ENCODE results near the gene TFCP2L1. TPM values are rescaled to one million over a fixed set of nuclear protein-coding genes. Genes with fewer than 3 reads are reported as not detected.

The TFCP2L1 gene
- total RNA-seq, 2 experiments from 2014 or later, result 0.06 to 0.14 TPM

DNA sequence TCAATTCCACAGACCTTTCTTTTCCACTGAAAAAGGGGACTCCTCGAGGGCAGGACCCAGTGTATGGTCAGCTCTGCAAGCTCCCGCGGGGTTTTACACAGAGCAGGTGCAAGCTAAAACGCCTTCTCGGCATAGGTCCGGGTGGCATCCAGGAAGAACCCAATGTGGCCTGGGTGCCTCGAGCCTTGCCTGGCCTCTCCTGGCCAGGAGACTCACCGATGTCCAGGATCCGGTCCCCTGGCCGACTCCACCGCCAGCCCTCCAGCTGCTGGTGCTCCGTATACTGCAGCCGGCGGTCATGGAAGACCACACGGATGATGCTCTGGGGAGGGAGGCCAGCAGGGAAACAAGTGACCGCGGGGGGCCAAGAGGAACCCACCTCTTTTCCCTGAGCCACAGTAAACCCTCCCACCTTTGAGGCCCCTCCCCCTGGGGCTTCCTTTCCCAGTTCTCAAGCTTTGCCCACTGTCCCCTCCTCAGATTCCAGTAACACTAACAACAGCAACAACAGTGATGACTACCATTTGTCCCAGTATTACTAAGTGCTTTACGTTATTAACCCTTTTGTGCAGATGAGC lies 36.1 kb downstream of the TFCP2L1 start:
- Mint-ChIP-seq H3K9me3 (ENCODE audit: low read depth) (no peaks in the 10 kb centered on the region), H3K27ac (no peak overlapping the region), H3K36me3 (no peaks in the 10 kb centered on the region), H3K4me3 (no peak overlapping the region), H3K27me3 (no peaks in the 10 kb centered on the region), H3K4me1 (no peaks in the 10 kb centered on the region)
- no peak for ATAC-seq
- no peak for DNase-seq
- CTCF ChIA-PET, result no interaction called here

DNA sequence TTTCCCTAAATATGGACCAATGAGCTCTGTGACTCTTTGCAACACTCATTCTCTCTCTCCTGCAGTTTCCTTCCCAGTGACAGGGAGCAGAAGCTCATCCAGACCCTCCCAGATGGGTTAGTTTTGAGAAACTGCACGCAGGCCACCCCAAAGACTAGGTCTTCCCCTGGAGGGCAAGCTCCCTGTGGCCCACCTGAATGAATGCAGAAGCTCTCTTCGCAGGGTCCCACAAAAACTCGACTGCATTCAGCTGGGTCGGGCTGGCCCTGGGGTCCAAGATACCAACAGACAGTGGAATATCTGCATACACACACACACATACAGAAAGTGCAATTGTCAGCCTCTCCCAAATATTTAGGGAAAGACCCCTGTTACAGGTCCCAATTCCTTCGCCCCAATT lies 37.0 kb downstream of the TFCP2L1 start:
- H3K27me3 Mint-ChIP-seq, result no peaks in the 10 kb centered on the region
- CTCF ChIA-PET, result interaction anchor here (1.0 kb wide), 1 partner anchor 163 kb away, joined by 3 read pairs; no protein-coding TSS in a partner anchor
- no peak for DNase-seq
- no peaks in the 10 kb centered on the region for H3K4me1 Mint-ChIP-seq
- no peaks in the 10 kb centered on the region for H3K36me3 Mint-ChIP-seq
- H3K9me3 Mint-ChIP-seq (ENCODE audit: low read depth), result no peaks in the 10 kb centered on the region
- H3K4me3 Mint-ChIP-seq, result no peak overlapping the region
- H3K27ac Mint-ChIP-seq, result no peak overlapping the region
- no peak for ATAC-seq

DNA sequence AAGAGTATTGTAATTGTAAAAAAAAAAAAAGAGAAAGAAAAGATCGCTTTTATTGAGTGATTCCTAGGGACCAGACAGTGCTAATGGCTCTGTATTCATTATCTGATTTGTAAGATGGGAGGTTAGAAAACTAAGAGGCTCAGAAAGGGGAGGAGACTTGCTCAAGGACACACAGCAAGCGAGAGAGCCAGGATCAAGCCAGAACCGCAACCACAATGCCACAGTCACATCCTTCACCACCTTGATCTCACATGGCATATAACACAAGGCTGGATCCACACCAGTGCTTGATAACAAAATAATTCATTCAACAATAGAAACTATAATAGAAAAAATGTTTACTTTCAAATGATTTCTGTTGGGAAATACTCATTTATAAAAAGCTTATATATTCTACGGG lies 37.5 kb downstream of the TFCP2L1 start:
- no peaks in the 10 kb centered on the region for H3K36me3 Mint-ChIP-seq
- no peak overlapping the region for H3K4me3 Mint-ChIP-seq
- H3K27ac Mint-ChIP-seq, result no peak overlapping the region
- H3K27me3 Mint-ChIP-seq, result no peaks in the 10 kb centered on the region
- H3K4me1 Mint-ChIP-seq, result no peaks in the 10 kb centered on the region
- CTCF ChIA-PET, result interaction anchor here (1.0 kb wide), 1 partner anchor 162 kb away, joined by 3 read pairs; no protein-coding TSS in a partner anchor
- H3K9me3 Mint-ChIP-seq (ENCODE audit: low read depth), result no peaks in the 10 kb centered on the region
- ATAC-seq (no peak), DNase-seq (no peak)

DNA sequence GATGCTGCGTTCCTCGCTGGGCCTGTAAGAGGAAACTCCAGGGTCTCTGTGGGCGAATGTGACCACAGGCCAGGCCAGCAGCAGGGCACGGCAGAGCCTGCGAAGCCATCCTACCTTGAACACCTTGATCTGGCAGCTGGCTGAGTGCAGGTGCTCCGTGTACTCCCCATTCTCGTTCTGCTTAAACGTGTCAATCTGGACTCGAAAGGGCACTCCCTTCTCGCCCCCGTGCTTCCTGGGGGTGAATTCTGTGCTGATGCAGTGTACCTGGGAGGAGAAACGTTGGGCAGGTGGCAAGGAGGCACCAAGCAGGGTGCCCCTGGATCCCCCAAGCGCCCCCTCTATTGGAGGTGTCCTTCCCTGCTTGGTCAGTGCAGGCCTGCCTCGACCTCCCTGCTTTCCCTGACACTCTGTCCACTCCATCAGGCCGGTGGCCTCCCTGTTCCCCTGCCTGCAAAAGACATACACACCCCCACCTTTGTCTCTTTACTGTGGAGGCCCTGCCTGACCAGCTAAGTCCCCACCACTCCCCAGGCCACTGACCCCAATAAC lies 38.2 kb downstream of the TFCP2L1 start:
- H3K4me3 Mint-ChIP-seq, result no peak overlapping the region
- no peak for DNase-seq
- H3K27ac Mint-ChIP-seq, result no peak overlapping the region
- no peaks in the 10 kb centered on the region for H3K9me3 Mint-ChIP-seq (ENCODE audit: low read depth)
- no peak for ATAC-seq
- no peaks in the 10 kb centered on the region for H3K27me3 Mint-ChIP-seq
- no peaks in the 10 kb centered on the region for H3K36me3 Mint-ChIP-seq
- no peaks in the 10 kb centered on the region for H3K4me1 Mint-ChIP-seq
- CTCF ChIA-PET, result no interaction called here

DNA sequence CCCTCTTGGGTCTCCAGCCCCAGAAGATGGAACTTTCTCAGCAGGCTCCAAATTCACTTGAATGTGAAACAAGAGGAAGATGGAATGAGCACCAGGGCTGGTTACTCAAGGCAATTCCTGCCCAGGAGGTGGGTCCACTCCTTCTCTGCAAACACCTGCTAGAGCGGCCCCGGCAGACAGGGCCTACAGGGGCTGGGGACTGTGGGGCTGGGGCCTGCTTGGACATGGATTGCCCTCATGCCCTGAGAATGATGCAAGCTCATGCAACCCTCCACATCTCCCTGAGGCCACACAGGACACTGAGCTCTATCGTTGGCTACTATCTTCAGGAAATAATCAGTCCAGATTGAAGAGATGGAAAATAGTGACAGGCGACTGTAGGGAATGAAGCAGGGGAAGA lies 39.1 kb downstream of the TFCP2L1 start:
- ATAC-seq, result no peak
- CTCF ChIA-PET, result no interaction called here
- H3K4me1 Mint-ChIP-seq, result no peaks in the 10 kb centered on the region

DNA sequence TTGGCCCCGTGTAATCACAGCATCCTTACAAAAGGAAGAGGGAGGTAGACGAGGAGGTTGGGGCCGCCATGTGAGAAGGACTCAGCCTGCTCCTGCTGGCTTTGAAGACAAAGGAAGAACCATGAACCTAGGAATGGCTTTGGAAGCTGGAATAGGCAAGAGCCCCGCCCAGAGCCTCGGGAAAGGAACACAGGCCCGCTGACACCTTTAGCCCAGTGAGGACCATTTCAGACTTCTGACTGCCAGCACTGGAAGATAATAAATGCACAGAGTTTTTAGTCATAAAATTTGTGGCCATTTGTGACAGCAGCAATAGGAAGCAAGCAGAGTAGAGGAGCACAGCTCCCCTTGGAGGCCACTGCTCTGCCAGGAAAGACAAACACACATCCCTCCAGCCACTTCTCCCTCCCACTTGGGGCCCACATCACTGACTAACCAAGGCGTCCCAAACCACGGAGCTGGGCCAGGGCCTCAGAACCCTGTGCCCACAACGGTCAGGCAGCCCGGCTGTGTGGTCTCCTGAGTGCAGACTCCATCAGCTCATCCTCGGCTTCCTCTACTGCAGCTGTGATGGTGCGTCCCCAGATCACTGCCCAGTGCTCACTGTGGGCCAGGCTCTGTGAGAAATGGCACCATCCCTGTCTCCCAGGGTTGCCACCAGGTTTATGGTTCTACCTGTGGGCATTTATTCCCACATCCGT lies 39.7 kb downstream of the TFCP2L1 start:
- Mint-ChIP-seq H3K9me3 (ENCODE audit: low read depth) (no peaks in the 10 kb centered on the region), H3K36me3 (no peaks in the 10 kb centered on the region), H3K27me3 (peaks cover 2% of the 10 kb centered on the region), H3K4me1 (no peaks in the 10 kb centered on the region), H3K4me3 (no peak overlapping the region), H3K27ac (no peak overlapping the region)
- no peak for ATAC-seq
- no peak for DNase-seq
- CTCF ChIA-PET, result no interaction called here

More for the DNA sequence above, 39.1 kb downstream of the TFCP2L1 start:
- no peaks in the 10 kb centered on the region for H3K36me3 Mint-ChIP-seq
- H3K27me3 Mint-ChIP-seq, result no peaks in the 10 kb centered on the region
- no peak overlapping the region for H3K4me3 Mint-ChIP-seq
- H3K27ac Mint-ChIP-seq, result no peak overlapping the region
- no peaks in the 10 kb centered on the region for H3K9me3 Mint-ChIP-seq (ENCODE audit: low read depth)
- DNase-seq, result no peak

DNA sequence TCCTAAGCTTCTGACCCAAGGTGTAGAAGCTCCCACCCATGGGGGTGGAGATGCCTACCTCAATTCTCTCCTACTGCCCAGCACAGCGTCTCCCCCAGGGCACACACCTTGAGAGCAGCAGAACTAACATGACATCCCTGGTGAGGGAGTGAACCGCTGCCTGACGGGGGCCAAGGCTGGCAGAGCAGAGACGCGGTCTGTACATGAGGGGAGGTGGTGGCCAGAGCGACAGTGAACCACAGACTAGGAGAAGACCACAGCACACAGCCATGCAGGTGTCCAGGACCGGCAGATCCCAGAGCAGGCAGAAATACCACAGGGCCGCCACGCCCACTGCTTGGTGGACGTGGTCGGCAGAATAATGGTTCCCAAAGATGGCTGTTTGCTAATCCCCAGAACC lies 40.4 kb downstream of the TFCP2L1 start:
- no peaks in the 10 kb centered on the region for H3K36me3 Mint-ChIP-seq
- ATAC-seq, result no peak
- no peak for DNase-seq
- H3K4me1 Mint-ChIP-seq, result no peaks in the 10 kb centered on the region
- H3K9me3 Mint-ChIP-seq (ENCODE audit: low read depth), result no peaks in the 10 kb centered on the region
- no peak overlapping the region for H3K4me3 Mint-ChIP-seq
- no peak overlapping the region for H3K27ac Mint-ChIP-seq
- H3K27me3 Mint-ChIP-seq, result peaks cover 2% of the 10 kb centered on the region
- CTCF ChIA-PET, result no interaction called here

DNA sequence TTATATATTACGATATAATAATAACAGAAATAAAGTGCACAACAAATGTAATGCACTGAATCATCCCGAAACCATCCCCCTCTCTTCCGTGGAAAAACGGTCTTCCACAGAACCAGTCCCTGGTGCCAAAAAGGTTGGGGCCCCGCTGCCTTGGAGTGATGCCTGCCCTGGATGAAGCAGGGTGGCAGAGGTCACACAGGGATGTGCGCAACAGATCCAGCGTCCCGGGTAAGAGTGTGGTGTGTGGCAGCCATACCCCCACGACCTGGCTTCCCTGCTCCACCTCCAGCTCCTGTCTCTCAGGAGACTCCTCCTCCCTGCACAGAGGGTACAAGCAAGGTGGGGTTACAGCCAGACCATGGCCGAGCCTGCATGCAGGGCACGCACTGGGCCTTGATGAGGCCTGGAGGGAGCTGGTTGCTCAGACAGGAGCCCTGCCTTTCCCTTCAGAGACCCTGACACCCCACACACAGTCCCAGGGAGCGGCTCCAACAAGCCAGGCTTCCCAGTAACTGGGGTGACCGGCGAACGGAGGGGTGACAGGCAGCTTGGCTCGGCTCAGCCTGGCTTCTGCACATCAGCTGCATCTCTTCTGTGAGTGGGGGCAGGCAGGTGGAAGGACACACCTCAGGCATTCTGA lies 41.1 kb downstream of the TFCP2L1 start:
- DNase-seq, result no peak
- Mint-ChIP-seq H3K27me3 (peaks cover 2% of the 10 kb centered on the region), H3K9me3 (ENCODE audit: low read depth) (no peaks in the 10 kb centered on the region), H3K27ac (no peak overlapping the region), H3K4me1 (no peaks in the 10 kb centered on the region), H3K36me3 (no peaks in the 10 kb centered on the region), H3K4me3 (no peak overlapping the region)
- no peak for ATAC-seq
- CTCF ChIA-PET, result no interaction called here

DNA sequence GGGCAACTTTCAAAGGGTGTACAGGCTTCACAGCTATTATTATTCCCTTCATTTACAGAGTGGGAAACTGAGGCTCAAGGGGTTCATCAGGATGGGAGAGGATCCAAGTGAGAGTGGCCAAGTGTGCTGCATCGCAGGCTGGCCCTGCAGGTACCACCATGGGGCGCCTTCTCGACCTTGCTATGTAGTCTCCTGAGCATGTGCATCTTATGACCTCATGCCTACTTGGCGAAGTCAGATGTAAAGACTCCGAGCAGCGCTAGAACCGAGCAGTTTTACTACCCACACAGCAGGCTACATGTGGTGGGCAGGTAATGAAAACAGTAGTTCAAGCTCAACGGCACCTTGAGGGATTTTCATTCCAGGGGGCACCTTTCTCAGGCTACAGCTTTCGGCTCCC lies 42.0 kb downstream of the TFCP2L1 start:
- Mint-ChIP-seq H3K27me3 (peaks cover 2% of the 10 kb centered on the region), H3K4me3 (no peak overlapping the region), H3K36me3 (no peaks in the 10 kb centered on the region), H3K27ac (no peak overlapping the region), H3K4me1 (no peaks in the 10 kb centered on the region), H3K9me3 (ENCODE audit: low read depth) (no peaks in the 10 kb centered on the region)
- DNase-seq (no peak), ATAC-seq (no peak)
- CTCF ChIA-PET, result no interaction called here

DNA sequence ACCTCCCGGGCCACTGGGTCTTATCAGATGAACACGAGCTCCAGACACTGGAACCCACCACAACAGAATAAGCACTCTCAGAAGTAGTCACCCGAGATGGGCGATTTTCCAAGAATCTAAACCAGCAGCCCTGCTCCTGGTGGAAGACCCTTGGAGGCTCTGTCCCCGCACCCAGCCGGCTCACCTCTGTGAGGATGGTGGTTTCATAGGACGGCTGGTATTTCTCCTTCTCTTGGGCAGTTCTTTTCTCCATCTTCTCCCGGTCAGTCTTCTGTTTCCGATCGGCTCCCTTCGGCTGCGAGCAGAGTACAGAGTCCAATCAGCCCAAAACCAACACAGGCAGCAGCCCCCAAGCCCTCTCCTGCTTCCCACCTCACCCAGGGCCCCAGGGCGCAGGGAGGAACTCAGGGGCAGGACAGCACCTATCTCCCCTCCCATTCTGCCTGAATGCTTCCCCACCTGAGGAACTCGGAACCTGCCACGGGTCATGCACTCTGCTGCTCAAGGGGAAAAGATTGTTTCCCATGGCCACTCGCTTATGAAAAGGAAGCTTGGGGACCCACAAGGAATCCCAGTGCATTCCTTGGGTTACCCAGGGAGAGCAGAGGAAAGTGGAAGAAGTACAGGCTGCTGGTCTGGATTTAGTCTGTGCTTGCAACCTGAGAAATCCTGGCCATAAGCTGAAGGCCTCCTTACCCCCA lies 42.7 kb downstream of the TFCP2L1 start:
- ATAC-seq (no peak), DNase-seq (no peak)
- H3K4me1 Mint-ChIP-seq, result no peaks in the 10 kb centered on the region
- H3K9me3 Mint-ChIP-seq (ENCODE audit: low read depth), result no peaks in the 10 kb centered on the region
- H3K4me3 Mint-ChIP-seq, result no peak overlapping the region
- CTCF ChIA-PET, result no interaction called here
- H3K36me3 Mint-ChIP-seq, result no peaks in the 10 kb centered on the region
- no peak overlapping the region for H3K27ac Mint-ChIP-seq
- peaks cover 2% of the 10 kb centered on the region for H3K27me3 Mint-ChIP-seq

DNA sequence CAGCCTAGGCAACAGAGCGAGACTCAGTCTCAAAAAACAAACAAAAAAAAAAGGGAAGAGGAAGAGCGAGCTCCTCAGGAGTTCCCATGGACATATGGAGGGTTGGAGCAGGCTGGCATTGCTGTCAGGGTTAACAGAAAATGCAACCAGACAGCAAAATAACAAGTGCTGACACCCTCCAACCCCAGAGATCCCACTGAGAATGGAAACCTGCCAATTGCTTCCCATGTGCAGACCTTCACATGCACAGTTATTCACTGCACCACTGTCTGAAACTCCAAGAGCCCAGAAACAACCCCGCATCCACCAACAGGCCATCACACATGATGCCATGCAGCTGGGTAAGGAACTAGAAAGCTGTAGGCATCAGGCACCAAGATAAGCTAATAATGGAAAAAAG lies 43.5 kb downstream of the TFCP2L1 start:
- Mint-ChIP-seq H3K4me3 (no peak overlapping the region), H3K27ac (no peak overlapping the region), H3K27me3 (peaks cover 2% of the 10 kb centered on the region), H3K9me3 (ENCODE audit: low read depth) (no peaks in the 10 kb centered on the region), H3K4me1 (no peaks in the 10 kb centered on the region), H3K36me3 (no peaks in the 10 kb centered on the region)
- no peak for ATAC-seq
- no peak for DNase-seq
- CTCF ChIA-PET, result no interaction called here

DNA sequence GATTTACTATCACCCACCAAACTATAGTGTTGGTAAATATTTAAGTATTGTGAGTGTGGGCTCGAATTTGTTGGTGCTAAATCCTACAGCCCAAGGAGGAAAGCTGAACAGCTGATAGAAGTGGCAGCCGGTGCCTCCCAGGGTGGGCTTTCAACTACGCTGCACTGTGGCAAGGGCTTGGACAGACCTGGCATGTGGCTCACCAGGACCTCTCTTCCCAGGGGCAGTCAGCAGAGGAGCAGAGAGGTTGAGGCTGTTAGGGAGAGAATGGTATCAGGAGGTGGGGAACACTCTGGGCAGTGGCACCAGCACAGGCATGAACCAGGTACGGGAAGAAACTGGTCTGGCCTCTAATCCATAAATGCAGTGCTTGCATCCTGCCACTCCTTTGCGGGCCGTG lies 44.6 kb downstream of the TFCP2L1 start:
- Mint-ChIP-seq H3K27ac (no peak overlapping the region), H3K4me3 (no peak overlapping the region), H3K4me1 (no peaks in the 10 kb centered on the region), H3K36me3 (no peaks in the 10 kb centered on the region), H3K9me3 (ENCODE audit: low read depth) (no peaks in the 10 kb centered on the region), H3K27me3 (peaks cover 2% of the 10 kb centered on the region)
- DNase-seq (no peak), ATAC-seq (no peak)
- CTCF ChIA-PET, result interaction anchor here (0.6 kb wide), 1 partner anchor 554 kb away, joined by 3 read pairs; no protein-coding TSS in a partner anchor

DNA sequence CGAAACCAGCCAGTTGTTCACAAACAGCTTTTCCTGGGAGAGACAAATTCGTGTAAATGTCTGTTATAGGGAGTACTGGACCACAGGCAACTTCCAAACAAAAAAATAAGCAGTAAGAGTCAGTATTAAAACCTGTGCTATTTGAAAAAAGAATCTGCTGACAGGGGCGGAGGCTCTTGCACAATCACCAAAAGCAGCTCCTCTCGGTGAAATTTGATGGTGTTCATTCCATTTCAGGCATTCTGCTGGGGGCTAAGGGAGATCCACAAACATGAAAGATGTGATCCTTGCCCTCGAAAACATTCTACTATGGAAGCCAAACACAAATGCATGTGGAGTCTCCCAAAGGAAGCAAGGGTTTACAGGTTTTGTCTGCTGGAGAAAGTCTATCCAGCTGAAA lies 45.0 kb downstream of the TFCP2L1 start:
- DNase-seq (no peak), ATAC-seq (no peak)
- no peaks in the 10 kb centered on the region for H3K36me3 Mint-ChIP-seq
- H3K27me3 Mint-ChIP-seq, result peaks cover 2% of the 10 kb centered on the region
- no peaks in the 10 kb centered on the region for H3K4me1 Mint-ChIP-seq
- H3K9me3 Mint-ChIP-seq (ENCODE audit: low read depth), result no peaks in the 10 kb centered on the region
- CTCF ChIA-PET, result no interaction called here
- H3K4me3 Mint-ChIP-seq, result no peak overlapping the region
- H3K27ac Mint-ChIP-seq, result no peak overlapping the region

All from activated CD8-positive, alpha-beta memory T cell treated with anti-CD3 and anti-CD28 coated beads, Interleukin-2, amount 10 ng/mL, durations not matched to agents 7 days and 5 days (primary cell).